GM12875 (cell line): ENCODE results near the gene PDLIM1.

Source experiments
- H3K4me3 ChIP-seq: one replicate; pipeline ENCODE4 v1.5.1; 2011; ENCODE audit warnings: low read depth, low read length, control low read depth
- TF ChIP-seq, protein P1 (sequence below): IDR thresholded peaks from 2 replicates; pipeline ENCODE4 v1.5.1; 2011; ENCODE audit warnings: low read depth, mild to moderate bottlenecking, control low read depth, inconsistent platforms, low read length, moderate library complexity, borderline replicate concordance; ENCODE audit not compliant: insufficient read depth

PDLIM1 gene, protein sequence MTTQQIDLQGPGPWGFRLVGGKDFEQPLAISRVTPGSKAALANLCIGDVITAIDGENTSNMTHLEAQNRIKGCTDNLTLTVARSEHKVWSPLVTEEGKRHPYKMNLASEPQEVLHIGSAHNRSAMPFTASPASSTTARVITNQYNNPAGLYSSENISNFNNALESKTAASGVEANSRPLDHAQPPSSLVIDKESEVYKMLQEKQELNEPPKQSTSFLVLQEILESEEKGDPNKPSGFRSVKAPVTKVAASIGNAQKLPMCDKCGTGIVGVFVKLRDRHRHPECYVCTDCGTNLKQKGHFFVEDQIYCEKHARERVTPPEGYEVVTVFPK

DNA sequence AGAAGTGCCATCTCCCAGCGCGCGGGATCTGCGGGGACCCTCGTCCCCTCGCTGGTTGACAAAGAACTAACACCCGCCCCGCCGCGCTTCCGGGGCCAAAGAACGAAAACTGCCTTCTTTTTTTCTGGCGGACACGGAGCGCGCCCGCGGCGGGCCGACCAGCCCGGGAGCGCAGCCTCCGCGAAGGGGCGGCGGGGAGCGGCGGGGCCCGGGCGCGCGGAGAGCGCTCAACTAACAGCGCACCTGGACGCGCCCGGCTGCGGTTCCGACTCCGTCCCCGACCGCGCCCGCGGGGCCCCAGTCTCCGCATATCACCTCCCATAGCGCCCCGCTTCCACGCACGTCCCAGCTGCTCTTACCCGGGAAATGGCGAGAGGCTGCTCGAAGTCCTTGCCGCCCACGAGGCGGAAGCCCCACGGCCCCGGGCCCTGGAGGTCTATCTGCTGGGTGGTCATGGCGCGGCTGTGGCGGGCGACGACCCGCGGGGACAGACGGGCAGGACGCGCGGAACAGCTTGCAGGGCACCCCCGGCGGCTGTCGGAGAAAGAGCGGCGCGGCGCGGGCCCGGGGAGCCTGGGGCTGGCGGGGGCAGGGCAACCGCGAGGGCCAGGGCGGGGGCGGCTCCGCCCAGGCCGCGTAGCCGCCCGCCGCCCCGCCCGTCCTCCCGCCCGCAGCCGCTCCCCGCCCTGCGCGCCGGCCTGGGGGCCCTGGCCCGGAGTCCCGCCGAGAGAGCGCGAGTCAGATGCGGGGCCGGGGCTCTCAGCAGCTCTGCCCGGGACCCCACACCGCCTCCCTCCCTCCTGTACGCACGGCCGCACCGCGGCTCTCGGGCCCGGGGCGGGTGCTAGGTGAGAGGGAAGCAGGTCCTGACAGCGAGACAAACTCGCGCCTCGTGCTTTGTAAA, at the start of gene PDLIM1:
TSS of gene PDLIM1 (minus strand) at position 543 of the 904 bp plus-strand sequence. CDS start at position 455, 88 bp downstream.
- peak within 1 kb of the TSS; percentile 67 for H3K4me3 ChIP-seq
- TF ChIP-seq, protein P1, sequence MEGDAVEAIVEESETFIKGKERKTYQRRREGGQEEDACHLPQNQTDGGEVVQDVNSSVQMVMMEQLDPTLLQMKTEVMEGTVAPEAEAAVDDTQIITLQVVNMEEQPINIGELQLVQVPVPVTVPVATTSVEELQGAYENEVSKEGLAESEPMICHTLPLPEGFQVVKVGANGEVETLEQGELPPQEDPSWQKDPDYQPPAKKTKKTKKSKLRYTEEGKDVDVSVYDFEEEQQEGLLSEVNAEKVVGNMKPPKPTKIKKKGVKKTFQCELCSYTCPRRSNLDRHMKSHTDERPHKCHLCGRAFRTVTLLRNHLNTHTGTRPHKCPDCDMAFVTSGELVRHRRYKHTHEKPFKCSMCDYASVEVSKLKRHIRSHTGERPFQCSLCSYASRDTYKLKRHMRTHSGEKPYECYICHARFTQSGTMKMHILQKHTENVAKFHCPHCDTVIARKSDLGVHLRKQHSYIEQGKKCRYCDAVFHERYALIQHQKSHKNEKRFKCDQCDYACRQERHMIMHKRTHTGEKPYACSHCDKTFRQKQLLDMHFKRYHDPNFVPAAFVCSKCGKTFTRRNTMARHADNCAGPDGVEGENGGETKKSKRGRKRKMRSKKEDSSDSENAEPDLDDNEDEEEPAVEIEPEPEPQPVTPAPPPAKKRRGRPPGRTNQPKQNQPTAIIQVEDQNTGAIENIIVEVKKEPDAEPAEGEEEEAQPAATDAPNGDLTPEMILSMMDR, result peak; percentile 37; the same call in 1 of the 2 replicates

DNA sequence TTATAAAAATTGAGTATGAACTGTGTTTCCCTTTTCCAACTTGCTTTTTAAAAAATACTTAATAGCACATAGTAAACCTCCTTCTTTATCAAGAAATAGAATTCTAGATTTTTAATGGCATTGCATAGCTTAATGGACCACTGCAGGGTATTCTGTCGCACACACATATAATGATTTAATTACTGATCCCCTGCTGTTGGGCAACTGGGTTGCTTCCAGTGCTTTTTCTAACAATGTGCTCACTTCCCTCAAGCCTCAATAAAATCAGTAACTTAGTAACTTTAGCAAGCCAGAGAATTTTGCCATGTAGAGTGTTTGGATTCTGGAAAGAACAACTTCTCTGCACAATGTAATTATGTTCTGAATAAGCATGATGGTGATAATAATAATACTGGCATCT, 49.1 kb upstream of the PDLIM1 start:
- no peak overlapping the region for H3K4me3 ChIP-seq
- TF ChIP-seq, protein P1, result no peak

GRCh38 chr10:95337423-95338160, 46.8 kb upstream of the PDLIM1 start:
- TF ChIP-seq, protein P1, result no peak

DNA sequence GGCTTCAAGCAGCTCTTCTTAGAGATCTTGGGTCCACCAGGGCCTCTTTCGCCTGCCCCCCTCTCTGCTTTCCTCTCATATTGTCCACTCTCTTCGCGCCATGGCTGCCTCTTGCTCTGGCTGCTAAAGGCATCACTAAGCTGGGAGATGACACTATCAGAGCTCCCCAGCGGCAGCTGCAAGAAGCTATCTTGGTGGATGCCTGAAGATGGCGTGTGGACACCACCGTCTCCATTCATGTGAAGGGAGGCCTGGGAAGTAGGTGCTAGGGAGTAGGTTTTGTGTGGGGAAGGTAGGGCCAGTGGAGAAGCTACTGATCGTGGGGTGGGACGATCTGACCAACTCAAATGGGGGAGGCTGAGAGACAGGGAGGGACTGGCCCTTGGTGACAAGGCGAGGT, 45.9 kb upstream of the PDLIM1 start:
- TF ChIP-seq, protein P1, result no peak
- H3K4me3 ChIP-seq, result no peak overlapping the region

More at GRCh38 chr10:95337423-95338160, 46.8 kb upstream of the PDLIM1 start:
- no peak overlapping the region for H3K4me3 ChIP-seq

DNA sequence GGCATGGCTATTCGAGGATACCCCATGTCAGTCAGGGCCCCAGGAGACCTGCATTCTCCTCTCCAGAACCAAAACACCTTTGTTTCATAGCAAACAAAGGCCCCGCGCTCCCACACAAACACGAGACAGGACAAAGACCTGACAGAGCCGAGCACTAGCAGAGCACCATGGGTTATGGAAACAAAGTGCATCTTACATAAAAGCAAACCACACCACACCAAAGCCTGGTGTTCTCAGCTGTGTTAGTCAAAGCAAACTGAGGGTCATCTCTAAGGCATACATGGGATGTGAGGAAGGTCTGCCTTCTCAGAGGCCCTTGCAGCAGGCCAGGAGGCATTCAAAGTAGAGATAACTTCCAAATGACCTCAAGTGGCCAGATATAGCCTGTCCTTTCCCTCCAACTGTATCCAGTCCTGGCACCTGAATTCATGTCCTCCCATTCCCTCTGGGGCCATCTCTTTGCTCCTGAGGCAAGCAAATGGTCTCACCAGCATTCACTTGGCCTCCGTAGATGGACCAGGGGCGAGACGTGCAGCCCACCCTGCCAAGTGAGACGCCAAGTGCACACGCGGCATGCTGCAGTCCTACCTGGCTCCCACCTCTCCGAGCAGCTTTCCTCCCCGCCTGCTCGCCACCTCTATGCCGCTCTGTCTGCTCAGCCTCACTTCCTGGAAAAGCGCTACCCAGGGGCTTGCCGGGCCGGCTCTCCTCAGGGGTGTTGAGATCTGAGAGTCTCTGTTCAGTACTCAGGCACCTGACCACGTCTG, 45.3 kb upstream of the PDLIM1 start:
- TF ChIP-seq, protein P1, result no peak
- no peak overlapping the region for H3K4me3 ChIP-seq

GRCh38 chr10:95334805-95335144, 44.0 kb upstream of the PDLIM1 start:
- no peak overlapping the region for H3K4me3 ChIP-seq
- TF ChIP-seq, protein P1, result no peak
